Chondrocyte (in vitro differentiated cells): ENCODE data around the gene LGALSL. TPM values are rescaled to one million over a fixed set of nuclear protein-coding genes. Genes with fewer than 3 reads are reported as not detected.

ENCODE experiments used
- DNase-seq: peaks from one replicate; pipeline ENCODE4 v3.0.0; 2021; ENCODE audit warnings: mixed read lengths, low spot score
- H3K27ac Mint-ChIP-seq: one replicate; pipeline ENCODE4 v1.8.0; 2021; ENCODE audit warnings: mild to moderate bottlenecking, moderate library complexity, mixed read lengths; ENCODE audit not compliant: unreplicated experiment
- H3K27me3 Mint-ChIP-seq: 2 replicates; pipeline ENCODE4 v1.8.0; 2021; ENCODE audit warnings: low read depth, mixed read lengths
- H3K36me3 Mint-ChIP-seq: 2 replicates; pipeline ENCODE4 v1.8.0; 2021; ENCODE audit warnings: low read depth, mixed read lengths
- H3K4me1 Mint-ChIP-seq: 2 replicates; pipeline ENCODE4 v1.8.0; 2021; ENCODE audit warnings: low read depth, mild to moderate bottlenecking, mixed read lengths
- H3K4me3 Mint-ChIP-seq: one replicate; pipeline ENCODE4 v1.8.0; 2021; ENCODE audit warnings: mild to moderate bottlenecking, moderate library complexity, mixed read lengths; ENCODE audit not compliant: unreplicated experiment
- H3K9me3 Mint-ChIP-seq: 2 replicates; pipeline ENCODE4 v1.8.0; 2021; ENCODE audit warnings: low read depth, mixed read lengths
- total RNA-seq: library from RNA; stranded (reverse); gene quantifications from 3 replicates; pipeline ENCODE4 v1.2.1, GENCODE V29; 2021
- TF ChIP-seq, protein P1 (sequence below): fragments of 200-600 bp; sonication (generic); IDR thresholded peaks from 2 replicates; pipeline ENCODE4 v1.5.0; 2021; ENCODE audit warnings: antibody characterized with exemption, mild to moderate bottlenecking, moderate library complexity

The LGALSL gene
- total RNA-seq, 1 donor from 2014 or later = 25.0 TPM

DNA sequence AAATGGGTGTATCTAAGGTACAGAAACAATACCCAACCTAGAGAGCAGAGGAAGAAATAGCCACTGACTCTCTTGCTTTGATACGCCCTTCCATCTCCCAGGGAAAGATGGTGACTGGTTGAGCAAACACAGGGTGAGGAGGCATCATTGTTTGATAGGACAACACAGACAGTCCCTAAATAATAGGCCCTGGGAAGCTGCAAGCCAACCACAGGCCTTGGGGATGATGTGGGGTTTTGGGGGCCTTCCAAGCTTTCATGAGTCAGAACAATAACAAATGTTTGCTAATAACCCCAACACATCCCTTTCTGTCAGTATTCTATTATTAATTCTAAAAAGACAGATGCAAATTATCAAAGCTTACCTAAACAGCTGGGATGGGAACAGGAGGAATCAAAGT is 9.8 kb downstream of the LGALSL start:
- TF ChIP-seq, protein P1, sequence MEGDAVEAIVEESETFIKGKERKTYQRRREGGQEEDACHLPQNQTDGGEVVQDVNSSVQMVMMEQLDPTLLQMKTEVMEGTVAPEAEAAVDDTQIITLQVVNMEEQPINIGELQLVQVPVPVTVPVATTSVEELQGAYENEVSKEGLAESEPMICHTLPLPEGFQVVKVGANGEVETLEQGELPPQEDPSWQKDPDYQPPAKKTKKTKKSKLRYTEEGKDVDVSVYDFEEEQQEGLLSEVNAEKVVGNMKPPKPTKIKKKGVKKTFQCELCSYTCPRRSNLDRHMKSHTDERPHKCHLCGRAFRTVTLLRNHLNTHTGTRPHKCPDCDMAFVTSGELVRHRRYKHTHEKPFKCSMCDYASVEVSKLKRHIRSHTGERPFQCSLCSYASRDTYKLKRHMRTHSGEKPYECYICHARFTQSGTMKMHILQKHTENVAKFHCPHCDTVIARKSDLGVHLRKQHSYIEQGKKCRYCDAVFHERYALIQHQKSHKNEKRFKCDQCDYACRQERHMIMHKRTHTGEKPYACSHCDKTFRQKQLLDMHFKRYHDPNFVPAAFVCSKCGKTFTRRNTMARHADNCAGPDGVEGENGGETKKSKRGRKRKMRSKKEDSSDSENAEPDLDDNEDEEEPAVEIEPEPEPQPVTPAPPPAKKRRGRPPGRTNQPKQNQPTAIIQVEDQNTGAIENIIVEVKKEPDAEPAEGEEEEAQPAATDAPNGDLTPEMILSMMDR = no peak
- no peak overlapping the region for H3K27ac Mint-ChIP-seq
- no peaks in the 10 kb centered on the region for H3K9me3 Mint-ChIP-seq
- DNase-seq = no peak
- H3K4me1 Mint-ChIP-seq = no peaks in the 10 kb centered on the region
- no peak overlapping the region for H3K4me3 Mint-ChIP-seq
- H3K36me3 Mint-ChIP-seq = peaks cover 3% of the 10 kb centered on the region
- H3K27me3 Mint-ChIP-seq = no peaks in the 10 kb centered on the region

DNA sequence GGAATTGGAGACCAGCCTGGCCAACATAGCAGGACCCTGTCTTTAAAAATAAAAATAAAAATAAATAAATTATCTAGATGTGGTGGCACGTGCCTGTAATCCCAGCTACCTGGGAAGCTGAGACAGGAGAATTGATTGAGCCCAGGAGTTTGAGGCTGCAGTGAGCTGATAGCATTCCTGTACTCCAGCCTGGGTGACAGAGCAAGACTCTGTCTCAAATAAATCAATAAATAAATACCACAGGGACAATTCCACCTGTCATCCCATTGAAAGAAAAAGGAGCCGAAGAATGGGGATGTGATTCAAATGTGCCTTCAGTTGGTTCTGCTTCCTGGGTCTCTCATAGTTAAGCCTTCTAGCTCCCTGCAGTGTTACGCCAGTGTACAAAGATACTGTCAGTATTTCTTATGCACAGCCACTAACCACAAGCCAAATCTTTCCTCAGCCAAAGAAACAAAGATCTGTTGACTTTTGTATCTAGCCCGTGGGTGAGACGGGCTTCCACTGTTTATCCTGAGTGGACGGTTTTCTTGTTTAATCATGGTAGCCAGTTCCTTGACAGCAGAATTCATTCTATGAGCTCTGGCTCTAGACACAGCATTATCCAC is 12.6 kb downstream of the LGALSL start:
- DNase-seq = no peak
- no peaks in the 10 kb centered on the region for H3K36me3 Mint-ChIP-seq
- no peaks in the 10 kb centered on the region for H3K9me3 Mint-ChIP-seq
- no peaks in the 10 kb centered on the region for H3K27me3 Mint-ChIP-seq
- no peak overlapping the region for H3K27ac Mint-ChIP-seq
- H3K4me3 Mint-ChIP-seq = no peak overlapping the region
- H3K4me1 Mint-ChIP-seq = no peaks in the 10 kb centered on the region
- TF ChIP-seq, protein P1 = no peak

- TF ChIP-seq, protein P1 = no peak
- DNase-seq = no peak
- Mint-ChIP-seq H3K36me3 (no peaks in the 10 kb centered on the region), H3K4me3 (no peak overlapping the region), H3K27ac (no peak overlapping the region), H3K27me3 (no peaks in the 10 kb centered on the region), H3K4me1 (no peaks in the 10 kb centered on the region), H3K9me3 (no peaks in the 10 kb centered on the region)
Measured at GRCh38 chr2:64467096-64467843, 13.3 kb downstream of the LGALSL start.

DNA sequence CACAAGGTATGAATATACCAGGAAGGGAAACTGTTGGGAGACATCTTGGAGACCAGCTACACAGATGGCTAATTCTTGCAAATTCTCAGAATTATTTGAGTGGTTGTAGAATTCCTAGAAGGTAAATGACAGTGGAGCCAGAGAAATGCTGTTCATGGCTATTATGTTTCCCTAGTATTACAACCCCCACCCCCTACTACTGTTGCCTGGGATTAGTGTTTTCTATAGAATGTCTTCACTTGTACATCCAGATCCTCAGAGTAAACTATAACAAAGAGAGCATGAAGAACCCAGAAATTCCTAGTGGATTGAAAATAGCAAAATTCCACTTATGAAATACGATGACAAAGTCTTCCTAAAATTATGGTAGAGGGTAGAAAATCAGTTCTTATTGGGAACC is 15.3 kb downstream of the LGALSL start:
- H3K9me3 Mint-ChIP-seq = no peaks in the 10 kb centered on the region
- H3K27me3 Mint-ChIP-seq = no peaks in the 10 kb centered on the region
- no peak for DNase-seq
- TF ChIP-seq, protein P1 = no peak
- no peak overlapping the region for H3K4me3 Mint-ChIP-seq
- H3K4me1 Mint-ChIP-seq = no peaks in the 10 kb centered on the region
- H3K36me3 Mint-ChIP-seq = no peaks in the 10 kb centered on the region
- H3K27ac Mint-ChIP-seq = no peak overlapping the region

- Mint-ChIP-seq H3K4me1 (no peaks in the 10 kb centered on the region), H3K27ac (no peak overlapping the region), H3K9me3 (no peaks in the 10 kb centered on the region), H3K27me3 (peaks cover 3% of the 10 kb centered on the region), H3K4me3 (no peak overlapping the region), H3K36me3 (no peaks in the 10 kb centered on the region)
- TF ChIP-seq, protein P1 = no peak
- no peak for DNase-seq
Measured at GRCh38 chr2:64470071-64470470, 16.1 kb downstream of the LGALSL start.
